ENCODE results near the gene ARFGEF3.

ARFGEF3 gene

DNA sequence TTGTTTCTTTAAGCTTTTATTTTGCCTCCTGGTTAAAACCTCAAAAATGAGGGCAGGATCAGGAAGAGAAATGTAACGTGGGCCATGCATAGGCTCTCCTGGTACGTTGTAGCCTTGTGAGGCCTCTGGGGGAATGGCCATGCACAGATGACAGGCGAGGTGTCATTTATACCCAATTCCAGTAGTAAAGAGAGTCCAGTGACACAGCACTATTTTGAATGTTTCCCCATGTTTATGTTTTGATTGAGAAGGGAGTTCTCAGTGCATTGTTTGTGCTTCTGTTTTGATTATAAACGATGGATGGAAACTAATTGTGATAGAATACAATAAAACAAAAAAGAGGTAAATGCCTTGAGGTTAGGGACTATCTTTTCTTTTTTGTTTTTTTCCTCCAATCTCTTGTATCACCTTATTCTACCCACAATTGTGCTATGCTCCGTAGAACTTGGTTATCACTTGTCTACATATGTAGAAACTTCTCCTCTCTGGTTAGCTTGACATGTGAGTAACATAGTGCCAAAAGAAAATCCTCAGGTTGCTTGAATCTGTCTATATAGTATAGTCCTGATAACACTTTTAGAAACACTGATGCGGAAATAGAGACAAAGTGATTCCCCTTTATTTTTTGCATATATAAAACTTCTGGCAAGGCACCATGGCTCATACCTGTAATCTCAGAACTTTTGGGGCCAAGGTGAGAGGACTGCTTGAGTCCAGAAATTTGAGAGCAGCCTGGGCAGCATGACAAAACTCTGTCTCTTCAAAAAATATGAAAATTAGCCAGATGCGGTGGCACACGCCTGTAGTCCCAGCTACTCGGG is 209.1 kb downstream of the ARFGEF3 start:
- Histone ChIP-seq H3K27me3 (ENCODE audit: low read depth, low read length) (no peaks in the 10 kb centered on the region), H4K20me1 (ENCODE audit: insufficient read depth, low read length) (no peaks in the 10 kb centered on the region), H3K4me2 (ENCODE audit: low read length) (no peak overlapping the region), H3K27ac (ENCODE audit: low read length) (no peak overlapping the region), H3K4me3 (ENCODE audit: low read length) (no peak overlapping the region), H2AFZ (ENCODE audit: low read depth, low read length) (no peak overlapping the region), H3K36me3 (replicated peaks; ENCODE audit: low read depth, low read length) (no peaks in the 10 kb centered on the region), H3K9ac (ENCODE audit: low read length) (no peak overlapping the region), H3K4me1 (ENCODE audit: low read length) (no peaks in the 10 kb centered on the region), H3K79me2 (ENCODE audit: low read length) (no peaks in the 10 kb centered on the region), H3K9me3 (ENCODE audit: insufficient read depth, low read length) (no peaks in the 10 kb centered on the region)
- TF ChIP-seq, protein P1, sequence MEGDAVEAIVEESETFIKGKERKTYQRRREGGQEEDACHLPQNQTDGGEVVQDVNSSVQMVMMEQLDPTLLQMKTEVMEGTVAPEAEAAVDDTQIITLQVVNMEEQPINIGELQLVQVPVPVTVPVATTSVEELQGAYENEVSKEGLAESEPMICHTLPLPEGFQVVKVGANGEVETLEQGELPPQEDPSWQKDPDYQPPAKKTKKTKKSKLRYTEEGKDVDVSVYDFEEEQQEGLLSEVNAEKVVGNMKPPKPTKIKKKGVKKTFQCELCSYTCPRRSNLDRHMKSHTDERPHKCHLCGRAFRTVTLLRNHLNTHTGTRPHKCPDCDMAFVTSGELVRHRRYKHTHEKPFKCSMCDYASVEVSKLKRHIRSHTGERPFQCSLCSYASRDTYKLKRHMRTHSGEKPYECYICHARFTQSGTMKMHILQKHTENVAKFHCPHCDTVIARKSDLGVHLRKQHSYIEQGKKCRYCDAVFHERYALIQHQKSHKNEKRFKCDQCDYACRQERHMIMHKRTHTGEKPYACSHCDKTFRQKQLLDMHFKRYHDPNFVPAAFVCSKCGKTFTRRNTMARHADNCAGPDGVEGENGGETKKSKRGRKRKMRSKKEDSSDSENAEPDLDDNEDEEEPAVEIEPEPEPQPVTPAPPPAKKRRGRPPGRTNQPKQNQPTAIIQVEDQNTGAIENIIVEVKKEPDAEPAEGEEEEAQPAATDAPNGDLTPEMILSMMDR (IDR thresholded peaks at IDR 0.05; ENCODE audit: low read depth, low read length), result no peak
- no peak for TF ChIP-seq EZH2phosphoT487 (IDR thresholded peaks at IDR 0.05; ENCODE audit: low read depth)

DNA sequence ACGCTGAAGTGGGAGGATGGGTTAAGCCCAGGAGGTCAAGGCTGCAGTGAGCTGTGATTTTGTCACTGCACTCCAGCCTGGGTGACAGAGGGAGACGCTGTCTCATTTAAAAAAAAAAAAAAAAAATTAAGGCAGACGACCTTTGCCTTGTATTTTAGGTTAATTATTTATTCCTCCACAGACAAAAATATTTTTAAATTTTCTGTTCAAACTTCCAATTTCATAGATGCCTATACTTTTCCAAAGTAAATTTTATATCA is 209.6 kb downstream of the ARFGEF3 start:
- no peak overlapping the region for H3K4me2 ChIP-seq (ENCODE audit: low read length)
- no peak overlapping the region for H3K4me3 ChIP-seq (ENCODE audit: low read length)
- H3K27ac ChIP-seq (ENCODE audit: low read length), result no peak overlapping the region
- no peaks in the 10 kb centered on the region for H3K9me3 ChIP-seq (ENCODE audit: insufficient read depth, low read length)
- H3K9ac ChIP-seq (ENCODE audit: low read length), result no peak overlapping the region
- H2AFZ ChIP-seq (ENCODE audit: low read depth, low read length), result no peak overlapping the region
- TF ChIP-seq, protein P1 (IDR thresholded peaks at IDR 0.05; ENCODE audit: low read depth, low read length), result no peak
- TF ChIP-seq EZH2phosphoT487 (IDR thresholded peaks at IDR 0.05; ENCODE audit: low read depth), result no peak
- no peaks in the 10 kb centered on the region for H3K27me3 ChIP-seq (ENCODE audit: low read depth, low read length)
- no peaks in the 10 kb centered on the region for H4K20me1 ChIP-seq (ENCODE audit: insufficient read depth, low read length)
- H3K36me3 ChIP-seq (replicated peaks; ENCODE audit: low read depth, low read length), result no peaks in the 10 kb centered on the region
- no peaks in the 10 kb centered on the region for H3K4me1 ChIP-seq (ENCODE audit: low read length)
- no peaks in the 10 kb centered on the region for H3K79me2 ChIP-seq (ENCODE audit: low read length)

DNA sequence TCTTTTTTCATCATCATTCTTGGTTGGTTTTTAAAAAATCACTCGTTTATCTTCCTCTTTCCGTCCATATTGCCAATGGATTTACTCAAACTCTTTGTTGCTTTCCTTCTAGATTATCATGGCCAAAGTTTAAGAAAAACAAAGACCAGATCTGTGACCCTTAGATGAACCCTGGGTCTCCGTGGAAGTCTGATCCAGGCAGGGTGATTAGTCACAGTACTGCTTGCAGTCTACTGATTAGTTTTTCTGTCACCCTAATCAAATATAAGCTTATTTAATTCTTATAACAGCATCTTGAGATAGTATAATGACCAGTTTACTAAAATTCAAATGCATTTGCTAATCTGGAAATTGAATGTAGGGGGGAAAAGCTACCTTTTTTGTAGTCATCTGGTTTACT is 210.0 kb downstream of the ARFGEF3 start:
- Histone ChIP-seq H3K27ac (ENCODE audit: low read length) (no peak overlapping the region), H3K4me3 (ENCODE audit: low read length) (no peak overlapping the region), H3K36me3 (replicated peaks; ENCODE audit: low read depth, low read length) (no peaks in the 10 kb centered on the region), H3K4me1 (ENCODE audit: low read length) (no peaks in the 10 kb centered on the region), H2AFZ (ENCODE audit: low read depth, low read length) (no peak overlapping the region), H3K9me3 (ENCODE audit: insufficient read depth, low read length) (no peaks in the 10 kb centered on the region), H3K27me3 (ENCODE audit: low read depth, low read length) (no peaks in the 10 kb centered on the region), H3K9ac (ENCODE audit: low read length) (no peak overlapping the region), H3K79me2 (ENCODE audit: low read length) (no peaks in the 10 kb centered on the region), H3K4me2 (ENCODE audit: low read length) (no peak overlapping the region), H4K20me1 (ENCODE audit: insufficient read depth, low read length) (no peaks in the 10 kb centered on the region)
- TF ChIP-seq EZH2phosphoT487 (IDR thresholded peaks at IDR 0.05; ENCODE audit: low read depth), result no peak
- TF ChIP-seq, protein P1 (IDR thresholded peaks at IDR 0.05; ENCODE audit: low read depth, low read length), result no peak

DNA sequence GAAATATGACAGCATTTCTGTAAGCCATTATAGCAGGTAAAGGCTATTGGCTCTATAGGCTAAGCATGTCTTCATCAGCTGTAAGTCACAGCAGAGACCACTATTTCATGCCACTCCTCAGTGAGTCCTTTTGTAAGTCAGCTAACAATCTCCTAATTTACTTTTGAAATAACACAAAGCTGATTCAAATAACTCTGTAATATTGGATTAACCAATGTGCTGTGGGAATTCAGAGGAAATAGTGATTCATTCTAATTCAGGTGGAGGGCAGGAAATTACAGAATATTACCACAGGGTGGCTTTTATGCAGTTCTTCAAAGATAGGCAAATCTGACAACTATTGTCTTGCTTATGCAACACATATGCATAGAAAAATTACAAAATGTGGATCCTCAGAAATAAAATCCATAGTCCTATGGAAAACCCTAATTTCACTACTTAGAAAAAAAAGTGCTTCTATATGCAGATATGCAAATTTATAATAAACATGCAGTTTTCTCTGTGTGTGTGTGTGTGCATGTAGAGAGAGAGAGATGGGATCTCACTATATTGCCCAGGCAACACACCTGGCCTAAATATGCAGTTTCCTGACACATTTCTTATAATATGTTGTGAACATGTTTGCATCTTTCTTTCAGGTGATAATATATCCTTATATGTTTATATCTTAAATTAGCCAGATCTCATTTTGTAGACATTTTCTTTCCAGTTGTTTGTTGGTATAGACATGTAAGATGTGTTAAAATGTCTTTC is 211.1 kb downstream of the ARFGEF3 start:
- no peak for TF ChIP-seq EZH2phosphoT487 (IDR thresholded peaks at IDR 0.05; ENCODE audit: low read depth)
- TF ChIP-seq, protein P1 (IDR thresholded peaks at IDR 0.05; ENCODE audit: low read depth, low read length), result no peak
- Histone ChIP-seq H4K20me1 (ENCODE audit: insufficient read depth, low read length) (no peaks in the 10 kb centered on the region), H3K27me3 (ENCODE audit: low read depth, low read length) (no peaks in the 10 kb centered on the region), H3K4me1 (ENCODE audit: low read length) (no peaks in the 10 kb centered on the region), H3K36me3 (replicated peaks; ENCODE audit: low read depth, low read length) (no peaks in the 10 kb centered on the region), H3K9ac (ENCODE audit: low read length) (no peak overlapping the region), H3K79me2 (ENCODE audit: low read length) (no peaks in the 10 kb centered on the region), H3K4me2 (ENCODE audit: low read length) (no peak overlapping the region), H3K9me3 (ENCODE audit: insufficient read depth, low read length) (no peaks in the 10 kb centered on the region), H3K27ac (ENCODE audit: low read length) (no peak overlapping the region), H2AFZ (ENCODE audit: low read depth, low read length) (no peak overlapping the region), H3K4me3 (ENCODE audit: low read length) (no peak overlapping the region)
